ENCODE measurements around the gene KIF3B. TPM values are rescaled to one million over a fixed set of nuclear protein-coding genes. Genes with fewer than 3 reads are reported as not detected.

The KIF3B gene
- total and polyA plus RNA-seq, 10 of the 15 experiments (the other 5 are each of a cell fraction or from before 2014, with no cell fraction given): 7.4 to 37.3 (median 25.9) TPM

GRCh38 chr20:32357869-32358631 is 80.6 kb downstream of the KIF3B start, which contains the start of gene ASXL1 (continued):
- TF ChIP-seq TBL1XR1 (IDR thresholded peaks at IDR 0.05; ENCODE audit: low read depth, low read length) (0 out of 2 replicates have a peak, but pooled peaks have one; percentile 38), NR2C2 (IDR thresholded peaks at IDR 0.05; ENCODE audit: borderline replicate concordance, control insufficient read depth, insufficient read length, low read depth) (peak; percentile 82), E4F1 (IDR thresholded peaks at IDR 0.05; ENCODE audit: borderline replicate concordance, partially characterized antibody) (peak; percentile 52), NR2F1 (conservative IDR thresholded peaks at IDR 0.05) (peak; percentile 99), ASH2L (IDR thresholded peaks at IDR 0.05; ENCODE audit: borderline replicate concordance, low read depth) (0 out of 2 replicates have a peak, but pooled peaks have one; percentile 47), YY1 (IDR thresholded peaks at IDR 0.05; ENCODE audit: low read depth, low read length) (peak; percentile 98), SIX5 (IDR thresholded peaks at IDR 0.05; ENCODE audit: low read depth, low read length, severe bottlenecking) (peak; percentile 93), EP300 (IDR thresholded peaks at IDR 0.05; ENCODE audit: borderline replicate concordance in 1 of 2, control insufficient read depth in 1 of 2, low read depth in 2 of 2, low read length in 2 of 2) (no peak), MAX (IDR thresholded peaks at IDR 0.05; ENCODE audit: low read depth, low read length) (0 out of 2 replicates have a peak, but pooled peaks have one; percentile 56), BHLHE40 (IDR thresholded peaks at IDR 0.05; ENCODE audit: borderline replicate concordance in 1 of 2, low read depth in 2 of 2, low read length in 1 of 2) (peak; percentile 21 to 47; a peak in 2 of 4 replicates), FOXM1 (IDR thresholded peaks at IDR 0.05; ENCODE audit: low read depth, low read length) (no peak; the same call in 1 of the 2 replicates), EGR1 (IDR thresholded peaks at IDR 0.05; ENCODE audit: borderline replicate concordance in 1 of 2, low read depth in 2 of 2, low read length in 2 of 2) (peak in 1 of 2 experiments; percentile 77; a peak in 1 of 3 replicates), TCF7 (IDR thresholded peaks at IDR 0.05; ENCODE audit: borderline replicate concordance) (no peak), MYB (IDR thresholded peaks at IDR 0.05; ENCODE audit: borderline replicate concordance, low read depth, low read length) (no peak), RUNX3 (IDR thresholded peaks at IDR 0.05; ENCODE audit: low read length) (peak; percentile 20; the same call in 1 of the 2 replicates)
- TF ChIP-seq, protein P1, sequence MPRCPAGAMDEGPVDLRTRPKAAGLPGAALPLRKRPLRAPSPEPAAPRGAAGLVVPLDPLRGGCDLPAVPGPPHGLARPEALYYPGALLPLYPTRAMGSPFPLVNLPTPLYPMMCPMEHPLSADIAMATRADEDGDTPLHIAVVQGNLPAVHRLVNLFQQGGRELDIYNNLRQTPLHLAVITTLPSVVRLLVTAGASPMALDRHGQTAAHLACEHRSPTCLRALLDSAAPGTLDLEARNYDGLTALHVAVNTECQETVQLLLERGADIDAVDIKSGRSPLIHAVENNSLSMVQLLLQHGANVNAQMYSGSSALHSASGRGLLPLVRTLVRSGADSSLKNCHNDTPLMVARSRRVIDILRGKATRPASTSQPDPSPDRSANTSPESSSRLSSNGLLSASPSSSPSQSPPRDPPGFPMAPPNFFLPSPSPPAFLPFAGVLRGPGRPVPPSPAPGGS (IDR thresholded peaks at IDR 0.05; ENCODE audit: borderline replicate concordance, insufficient read depth, low read depth, low read length, poor library complexity, severe bottlenecking): peak; percentile 5
- TF ChIP-seq, protein P2, sequence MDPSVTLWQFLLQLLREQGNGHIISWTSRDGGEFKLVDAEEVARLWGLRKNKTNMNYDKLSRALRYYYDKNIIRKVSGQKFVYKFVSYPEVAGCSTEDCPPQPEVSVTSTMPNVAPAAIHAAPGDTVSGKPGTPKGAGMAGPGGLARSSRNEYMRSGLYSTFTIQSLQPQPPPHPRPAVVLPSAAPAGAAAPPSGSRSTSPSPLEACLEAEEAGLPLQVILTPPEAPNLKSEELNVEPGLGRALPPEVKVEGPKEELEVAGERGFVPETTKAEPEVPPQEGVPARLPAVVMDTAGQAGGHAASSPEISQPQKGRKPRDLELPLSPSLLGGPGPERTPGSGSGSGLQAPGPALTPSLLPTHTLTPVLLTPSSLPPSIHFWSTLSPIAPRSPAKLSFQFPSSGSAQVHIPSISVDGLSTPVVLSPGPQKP (IDR thresholded peaks at IDR 0.05; ENCODE audit: low read depth, low read length): 0 out of 2 replicates have a peak, but pooled peaks have one; percentile 15
- TF ChIP-seq, protein P3, sequence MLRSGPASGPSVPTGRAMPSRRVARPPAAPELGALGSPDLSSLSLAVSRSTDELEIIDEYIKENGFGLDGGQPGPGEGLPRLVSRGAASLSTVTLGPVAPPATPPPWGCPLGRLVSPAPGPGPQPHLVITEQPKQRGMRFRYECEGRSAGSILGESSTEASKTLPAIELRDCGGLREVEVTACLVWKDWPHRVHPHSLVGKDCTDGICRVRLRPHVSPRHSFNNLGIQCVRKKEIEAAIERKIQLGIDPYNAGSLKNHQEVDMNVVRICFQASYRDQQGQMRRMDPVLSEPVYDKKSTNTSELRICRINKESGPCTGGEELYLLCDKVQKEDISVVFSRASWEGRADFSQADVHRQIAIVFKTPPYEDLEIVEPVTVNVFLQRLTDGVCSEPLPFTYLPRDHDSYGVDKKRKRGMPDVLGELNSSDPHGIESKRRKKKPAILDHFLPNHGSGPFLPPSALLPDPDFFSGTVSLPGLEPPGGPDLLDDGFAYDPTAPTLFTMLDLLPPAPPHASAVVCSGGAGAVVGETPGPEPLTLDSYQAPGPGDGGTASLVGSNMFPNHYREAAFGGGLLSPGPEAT (IDR thresholded peaks at IDR 0.05; ENCODE audit: low read depth): peak; percentile 59; the same call in 1 of the 2 replicates
- TF ChIP-seq, protein P4, sequence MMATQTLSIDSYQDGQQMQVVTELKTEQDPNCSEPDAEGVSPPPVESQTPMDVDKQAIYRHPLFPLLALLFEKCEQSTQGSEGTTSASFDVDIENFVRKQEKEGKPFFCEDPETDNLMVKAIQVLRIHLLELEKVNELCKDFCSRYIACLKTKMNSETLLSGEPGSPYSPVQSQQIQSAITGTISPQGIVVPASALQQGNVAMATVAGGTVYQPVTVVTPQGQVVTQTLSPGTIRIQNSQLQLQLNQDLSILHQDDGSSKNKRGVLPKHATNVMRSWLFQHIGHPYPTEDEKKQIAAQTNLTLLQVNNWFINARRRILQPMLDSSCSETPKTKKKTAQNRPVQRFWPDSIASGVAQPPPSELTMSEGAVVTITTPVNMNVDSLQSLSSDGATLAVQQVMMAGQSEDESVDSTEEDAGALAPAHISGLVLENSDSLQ (IDR thresholded peaks at IDR 0.05): peak; percentile 57; the same call in 1 of the 2 replicates
